Activated CD4-positive, CD25-positive, alpha-beta regulatory T cell (primary cell): ENCODE results near the gene AP3S2.
"Not testable (repeated sequence)": the region's sequence is repeated elsewhere in the genome, so short reads cannot be mapped to it uniquely, and the experiment has no call there.

Experiments
- DNase-seq, 4 experiments: peaks; one replicate each; lab custom pipeline; 2025; lab: John Stamatoyannopoulos, UW

The AP3S2 gene

DNA sequence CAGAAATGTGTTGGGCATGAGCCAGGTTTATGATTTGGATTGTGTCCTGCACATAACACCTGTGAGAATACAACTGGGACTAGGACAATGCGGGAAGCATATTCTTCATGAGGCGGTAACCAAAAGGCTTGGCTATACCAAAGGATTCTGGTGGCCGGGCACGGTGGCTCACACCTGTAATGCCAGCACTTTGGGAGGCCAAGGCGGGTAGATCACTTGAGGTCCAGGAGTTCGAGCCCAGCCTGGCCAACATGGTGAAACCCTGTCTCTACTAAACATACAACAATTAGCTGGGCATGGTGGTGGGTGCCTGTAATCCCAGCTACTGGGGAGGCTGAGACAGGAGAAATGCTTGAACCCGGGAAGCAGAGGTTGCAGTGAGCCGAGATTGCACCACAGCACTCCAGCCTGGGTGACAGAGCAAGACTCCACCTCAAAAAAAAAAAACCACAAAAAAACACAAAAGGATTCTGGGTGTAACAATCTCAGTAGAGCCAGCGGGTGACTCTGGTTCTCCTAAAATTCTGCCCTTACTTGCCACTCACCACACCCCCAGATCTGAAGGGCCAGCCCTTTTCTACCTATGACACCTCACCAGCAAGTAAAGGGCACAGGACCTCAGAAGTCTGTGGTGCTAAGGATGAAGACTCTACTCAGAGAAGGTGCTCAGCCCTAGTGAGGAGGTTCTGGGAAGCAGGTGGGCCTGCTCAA lies 59.2 kb downstream of the AP3S2 start:
- not testable (repeated sequence) for DNase-seq

DNA sequence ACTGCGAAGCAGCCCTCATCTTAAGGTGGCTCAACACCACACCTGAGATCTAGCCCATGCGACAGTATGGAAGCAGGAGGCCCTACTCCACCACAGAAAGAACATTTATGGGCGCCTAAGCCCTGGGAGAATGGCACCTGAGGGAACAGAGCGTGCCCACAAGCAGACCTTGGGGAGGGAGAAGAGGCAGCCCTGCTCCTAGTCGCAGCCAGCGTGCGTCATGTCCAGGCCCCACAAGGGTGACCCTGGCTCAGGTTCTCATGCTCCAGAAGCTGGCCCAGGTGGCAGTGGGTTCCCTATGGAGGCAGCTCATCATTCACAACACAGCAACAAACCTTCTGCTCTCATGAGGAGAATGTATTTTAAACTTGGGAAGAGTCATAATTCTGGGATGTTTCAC lies 59.8 kb downstream of the AP3S2 start:
- no peak for DNase-seq

DNA sequence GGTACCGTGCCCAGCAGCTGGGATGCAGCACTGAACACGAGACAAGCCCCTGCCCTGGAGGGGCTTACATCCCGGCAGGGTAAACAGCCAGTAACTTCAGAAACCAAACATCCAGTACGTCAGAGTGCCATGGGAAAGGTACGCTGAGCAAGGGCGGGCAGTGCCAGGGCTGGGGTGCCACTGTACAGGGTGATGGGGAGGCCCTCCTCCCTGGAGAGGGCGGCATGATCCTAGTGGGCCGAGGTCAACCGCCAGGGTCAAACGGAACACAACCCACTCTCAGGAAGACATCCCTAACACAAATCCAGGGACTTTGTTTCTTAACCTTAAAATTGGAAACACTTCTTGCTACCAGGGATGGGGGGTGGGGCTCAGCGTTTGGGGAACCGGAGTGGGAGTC lies 63.2 kb downstream of the AP3S2 start:
- no peak for DNase-seq

DNA sequence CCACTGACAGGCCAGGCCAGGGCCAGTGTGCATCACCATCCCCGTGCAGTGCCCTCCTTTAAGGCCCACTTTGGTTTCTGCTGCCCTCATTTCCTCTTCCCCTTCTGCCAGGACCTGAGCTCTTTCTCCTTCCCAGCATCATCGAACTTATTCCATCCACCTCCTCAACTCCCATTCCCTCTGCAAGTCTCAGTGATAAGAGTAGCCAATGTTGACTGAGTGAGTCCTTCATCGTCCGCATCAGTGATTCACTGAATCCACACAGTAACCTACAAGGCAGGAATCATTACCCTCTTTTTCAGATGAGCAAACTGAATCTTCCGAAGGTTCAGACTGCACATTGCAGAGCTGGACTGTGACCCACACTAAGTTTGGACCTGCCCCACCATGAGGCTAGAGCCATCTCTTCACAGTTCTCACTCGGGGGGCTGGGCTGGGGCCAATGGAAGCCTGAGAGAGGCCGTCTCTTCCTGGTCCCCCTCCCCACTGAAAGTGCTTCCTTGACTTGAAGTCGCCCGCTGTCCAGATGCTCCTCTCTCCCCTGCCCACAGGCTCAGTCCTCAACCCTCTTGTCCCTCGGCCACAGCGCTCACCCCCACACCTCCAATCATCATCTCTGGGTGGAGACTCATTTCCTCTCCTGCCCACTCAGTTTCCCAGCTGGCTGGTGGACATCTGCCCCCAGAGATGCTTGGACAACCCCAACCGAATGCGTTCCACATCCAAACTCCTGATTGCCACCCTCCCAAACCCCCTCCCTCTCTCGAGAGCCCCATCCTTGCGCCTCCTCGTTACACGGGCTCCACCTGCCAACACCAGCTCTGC lies 64.0 kb downstream of the AP3S2 start:
- no peak for DNase-seq

DNA sequence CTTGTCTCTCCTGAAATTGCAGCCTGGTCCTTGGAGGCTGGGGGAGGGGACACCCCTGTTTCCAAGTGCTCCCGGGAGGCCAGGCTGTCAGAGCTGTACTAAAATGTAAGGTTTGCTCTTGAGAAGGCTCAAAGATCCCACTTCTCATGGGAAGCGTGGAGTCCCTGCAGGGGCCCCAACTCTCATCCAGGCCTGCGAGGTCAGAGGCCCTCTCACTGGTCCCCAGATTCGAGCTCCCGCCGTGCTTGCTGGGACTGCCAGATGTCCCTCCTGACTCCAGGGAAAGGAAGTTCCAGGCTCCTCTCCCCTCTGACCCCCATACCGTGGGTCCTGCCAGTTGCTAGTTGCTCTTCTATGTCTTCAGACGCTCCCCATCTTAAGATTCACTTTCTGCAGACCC lies 64.6 kb downstream of the AP3S2 start:
- no peak for DNase-seq

DNA sequence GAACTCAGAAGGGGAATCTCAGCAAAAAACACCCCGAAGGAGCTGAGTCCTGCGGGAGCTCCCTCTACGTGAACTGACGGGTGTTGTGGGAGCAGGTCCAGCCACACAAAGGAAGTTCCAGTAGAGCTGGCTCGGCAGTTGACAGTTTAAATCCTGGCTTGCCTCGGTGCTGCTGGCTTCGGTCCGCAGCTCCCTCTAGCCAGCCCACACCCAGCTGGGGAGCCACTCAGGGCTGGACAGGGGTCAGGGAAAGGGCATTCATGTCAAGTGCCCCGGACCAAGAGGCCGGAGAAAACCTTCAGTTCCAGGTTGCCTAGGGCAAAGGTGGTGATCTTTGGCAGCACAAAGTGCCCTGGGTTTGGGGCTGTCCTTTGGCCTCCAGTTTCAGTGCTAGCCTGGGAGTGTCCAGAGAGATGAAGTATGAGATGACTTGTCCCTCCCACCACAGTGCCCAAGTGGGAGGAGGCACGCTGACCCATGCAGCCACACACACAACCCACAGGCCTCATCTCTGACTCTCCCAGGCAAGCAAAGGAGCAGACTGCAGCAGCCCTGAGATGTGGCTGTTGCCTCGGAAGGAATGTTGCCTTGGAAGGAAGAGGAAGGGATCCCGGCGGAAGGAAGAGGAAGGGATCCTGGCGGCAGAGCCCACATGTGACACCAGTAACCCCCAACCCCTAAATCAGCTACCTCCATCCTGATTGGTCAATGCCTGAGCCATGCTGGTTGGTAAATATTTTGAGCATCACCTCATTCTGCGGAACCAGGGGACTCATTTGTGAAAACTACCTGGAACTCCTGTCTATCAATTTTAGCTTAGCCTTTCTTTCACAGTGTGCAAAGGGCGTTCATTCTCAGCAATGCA lies 65.3 kb downstream of the AP3S2 start:
- DNase-seq, result no peak

DNA sequence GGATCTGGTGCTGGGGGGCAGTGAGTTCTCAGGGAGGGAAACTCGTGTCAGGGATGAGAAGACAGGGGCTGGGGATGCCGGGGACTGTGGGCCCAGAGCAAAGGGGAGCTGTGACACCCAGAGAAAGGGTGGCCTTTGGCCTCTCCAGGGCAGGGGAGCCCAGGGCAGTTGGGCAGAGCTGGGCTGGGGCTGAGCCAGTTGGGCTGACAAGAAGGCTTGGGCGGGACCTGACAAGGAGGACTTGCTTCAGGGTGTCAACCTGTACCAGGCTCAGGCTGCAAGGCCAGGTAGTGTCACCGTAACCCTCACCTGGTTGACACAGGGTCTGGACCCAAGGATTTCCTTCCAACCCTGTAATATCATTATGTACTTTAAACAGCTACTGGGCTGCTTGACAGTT lies 66.0 kb downstream of the AP3S2 start:
- no peak for DNase-seq

DNA sequence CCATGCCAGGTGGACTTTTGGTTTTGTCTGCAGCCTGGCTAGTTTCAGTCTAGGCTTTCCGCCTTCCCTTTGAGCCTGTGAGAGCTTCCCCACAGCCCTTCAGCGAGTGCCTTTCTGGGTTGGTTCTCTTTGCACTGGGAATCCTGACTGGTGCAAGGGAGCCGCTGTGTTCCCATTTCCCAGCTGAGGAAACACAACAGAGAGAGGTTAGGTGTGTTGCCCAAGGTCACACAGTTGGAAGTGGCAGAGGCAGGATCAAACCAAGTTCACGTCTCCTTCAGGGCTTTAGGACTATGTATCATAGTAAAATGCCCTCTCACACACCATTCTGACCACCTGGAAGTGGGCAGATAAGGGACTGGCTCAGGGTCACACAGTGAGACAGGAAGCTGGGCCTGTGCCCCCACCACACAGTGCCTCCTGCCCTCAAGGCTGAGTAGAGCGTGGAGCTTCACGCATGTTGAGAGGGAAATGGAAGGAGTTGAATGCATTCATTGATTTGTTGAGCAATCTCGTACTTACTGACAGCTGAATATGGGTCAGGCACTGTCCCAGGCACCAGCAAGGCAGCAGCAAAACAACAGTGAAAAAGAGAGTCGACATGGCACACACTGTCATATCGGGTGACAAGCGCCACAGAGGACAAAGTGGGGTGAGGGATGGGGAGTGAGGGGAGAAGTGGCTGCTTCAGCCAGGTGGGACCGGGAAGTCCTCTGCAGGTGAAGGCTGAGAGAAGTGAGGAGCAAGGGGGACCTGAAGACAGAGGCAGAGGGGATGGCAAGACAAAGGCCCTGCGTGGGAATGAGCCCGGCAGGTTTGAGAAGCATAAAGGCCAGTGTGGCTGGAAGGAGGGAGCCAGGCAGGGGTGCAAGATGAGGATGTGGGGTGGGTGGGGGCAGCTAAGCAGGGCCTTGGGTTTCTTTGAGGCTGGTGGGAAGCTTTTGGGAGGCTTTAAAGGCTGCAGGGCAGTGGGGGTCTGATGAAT lies 66.8 kb downstream of the AP3S2 start:
- no peak for DNase-seq

DNA sequence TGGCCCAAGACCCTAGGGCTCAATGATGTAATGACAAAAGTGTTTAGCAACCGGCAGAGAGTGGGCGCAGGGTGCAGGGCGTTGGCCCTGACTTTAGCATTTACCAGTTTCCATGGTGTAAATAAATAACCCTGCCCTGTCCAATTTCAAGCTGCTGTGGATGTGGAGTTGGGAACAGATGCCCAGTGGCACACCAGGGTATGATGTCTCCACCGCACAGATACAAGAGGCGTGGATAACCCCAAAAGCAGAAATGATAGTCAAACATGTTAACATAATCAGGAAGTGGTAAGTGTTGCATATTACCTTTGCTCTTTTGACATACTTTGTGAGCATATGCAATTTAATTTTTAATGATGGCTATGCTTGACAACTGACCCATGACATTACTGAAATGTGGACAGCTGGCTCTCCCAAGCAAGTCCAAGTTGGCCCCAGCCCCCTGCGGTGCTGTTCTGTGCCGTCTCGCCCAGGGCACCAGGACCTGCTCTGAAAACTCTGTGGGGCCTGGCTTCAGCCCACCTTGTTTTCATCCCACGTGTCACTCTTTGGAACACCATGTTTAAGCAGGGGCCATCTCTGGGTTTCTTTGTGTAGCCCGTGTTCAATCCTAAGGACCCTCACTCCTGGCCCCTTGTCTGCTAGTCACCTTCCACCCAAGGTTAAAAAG lies 68.4 kb downstream of the AP3S2 start:
- no peak for DNase-seq

DNA sequence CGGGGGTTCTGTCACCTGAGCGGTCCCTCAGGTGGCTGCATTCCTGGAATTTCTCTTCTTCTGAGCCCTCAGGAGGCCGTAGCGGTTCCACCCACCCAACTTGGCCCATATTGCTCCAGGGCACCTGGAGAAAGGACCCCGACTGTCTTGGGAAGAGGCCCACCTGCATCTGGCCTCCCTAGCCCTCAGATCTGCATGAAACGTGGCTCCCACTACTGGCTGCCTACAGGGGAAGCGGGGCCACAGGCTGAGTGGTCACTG lies 69.3 kb downstream of the AP3S2 start:
- no peak for DNase-seq

DNA sequence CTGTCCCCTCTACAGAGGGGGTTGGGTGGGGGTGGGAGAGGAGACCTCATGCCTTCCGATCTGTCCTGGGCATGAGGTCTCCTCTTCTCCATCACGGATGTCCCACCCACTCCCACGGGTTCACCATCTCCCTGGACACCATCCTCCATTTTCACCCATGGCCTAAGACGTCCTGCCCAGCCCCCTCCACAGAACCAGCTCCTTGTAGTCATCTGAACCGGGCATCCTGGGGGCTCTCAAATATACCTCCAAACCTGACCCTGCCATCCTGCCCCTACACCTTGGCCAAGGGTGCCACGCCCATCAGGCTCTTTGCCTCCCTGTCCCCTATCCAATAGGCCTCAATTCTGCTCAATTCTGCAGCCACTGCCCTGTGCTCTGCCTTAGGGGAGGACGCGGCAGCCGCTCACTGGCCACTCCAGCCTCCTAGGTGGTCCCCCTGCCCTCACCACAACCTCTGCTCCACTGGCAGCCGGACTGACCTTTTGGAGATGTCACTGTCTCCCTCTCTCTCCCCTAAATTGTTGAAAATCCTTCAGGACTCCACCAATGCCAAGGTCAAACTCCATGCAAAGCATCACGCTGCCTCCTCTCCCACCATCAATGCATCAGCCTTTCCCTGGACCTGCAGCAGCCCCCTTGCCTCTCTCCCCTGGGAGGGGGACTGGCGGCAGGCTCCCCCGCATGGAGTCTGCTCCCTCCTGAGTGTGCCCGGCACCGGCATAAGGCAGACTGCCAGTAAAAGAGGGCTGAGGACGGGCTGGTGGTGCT lies 69.8 kb downstream of the AP3S2 start:
- no peak for DNase-seq

DNA sequence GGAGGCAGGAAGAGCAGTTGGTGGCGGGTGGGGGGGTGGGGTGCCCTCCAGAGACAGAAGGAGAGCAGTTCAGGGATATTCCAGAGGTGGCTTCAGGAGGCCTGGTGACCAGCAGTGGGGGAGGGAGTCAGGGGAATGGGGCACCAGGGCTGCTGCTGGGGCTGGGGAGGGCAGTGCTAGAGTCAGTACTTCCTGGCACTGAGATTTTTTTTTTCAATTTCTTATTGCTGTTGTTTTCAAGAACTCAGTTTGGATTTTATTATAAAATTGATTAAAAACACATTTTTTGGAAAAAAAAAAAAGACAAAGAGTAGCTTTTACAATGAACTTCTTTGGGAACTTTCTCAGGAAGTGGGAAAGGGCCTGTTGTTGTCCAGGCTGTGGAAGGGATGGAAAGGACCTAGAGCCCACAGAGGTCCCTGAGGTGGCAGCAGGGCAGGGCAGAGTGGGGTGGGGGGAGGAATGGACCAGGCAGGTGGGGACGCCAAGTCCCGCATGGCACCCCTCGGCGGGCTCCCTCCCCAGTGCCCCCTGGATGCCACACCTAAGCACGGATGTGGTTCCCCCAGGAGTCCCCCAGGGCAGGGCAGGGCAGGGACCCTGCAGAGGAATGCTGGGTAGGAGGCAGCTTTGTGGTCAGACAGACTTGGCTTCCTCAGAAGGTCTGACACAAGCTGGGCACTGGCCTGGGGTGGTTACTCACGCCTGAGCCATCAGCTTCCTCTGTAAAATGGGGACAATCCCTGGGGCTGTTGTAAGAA lies 70.7 kb downstream of the AP3S2 start:
- DNase-seq, result no peak

DNA sequence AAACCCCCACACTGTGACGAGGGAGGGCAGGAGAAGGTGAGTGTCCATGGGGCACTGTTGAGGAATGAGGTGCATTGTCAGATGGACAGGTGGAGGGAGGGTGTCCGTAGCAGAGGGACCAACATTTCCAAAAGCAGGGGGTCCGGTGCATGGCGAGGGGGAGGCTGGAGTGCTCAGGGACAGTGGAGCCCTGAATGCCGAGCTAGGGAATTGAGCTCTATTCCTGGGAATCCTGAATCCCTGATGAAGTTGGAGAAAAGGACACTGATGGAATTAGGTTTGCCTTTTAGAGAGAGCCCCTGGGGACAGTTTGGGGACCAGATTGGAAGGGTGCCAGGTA lies 71.2 kb downstream of the AP3S2 start:
- no peak for DNase-seq

DNA sequence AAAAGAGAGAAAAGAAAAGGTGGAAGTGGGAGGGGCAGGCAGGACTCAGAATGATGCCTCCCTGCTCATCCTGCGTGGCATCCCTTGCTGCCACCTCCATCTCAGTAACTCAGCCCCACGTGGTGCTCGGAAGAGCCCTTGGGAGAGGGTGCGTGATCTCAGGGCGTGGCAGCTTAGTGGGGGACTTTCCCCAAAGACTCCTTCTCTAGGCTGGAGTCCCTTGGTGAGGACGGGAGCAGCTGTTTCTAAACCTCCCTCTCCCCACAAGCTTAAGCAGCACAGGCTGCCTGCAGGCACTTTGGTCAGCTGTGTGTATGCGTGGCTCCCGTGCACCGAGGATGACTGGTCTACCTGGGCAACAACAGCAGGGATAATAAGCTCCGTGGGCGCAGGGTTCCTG lies 71.8 kb downstream of the AP3S2 start:
- no peak for DNase-seq

DNA sequence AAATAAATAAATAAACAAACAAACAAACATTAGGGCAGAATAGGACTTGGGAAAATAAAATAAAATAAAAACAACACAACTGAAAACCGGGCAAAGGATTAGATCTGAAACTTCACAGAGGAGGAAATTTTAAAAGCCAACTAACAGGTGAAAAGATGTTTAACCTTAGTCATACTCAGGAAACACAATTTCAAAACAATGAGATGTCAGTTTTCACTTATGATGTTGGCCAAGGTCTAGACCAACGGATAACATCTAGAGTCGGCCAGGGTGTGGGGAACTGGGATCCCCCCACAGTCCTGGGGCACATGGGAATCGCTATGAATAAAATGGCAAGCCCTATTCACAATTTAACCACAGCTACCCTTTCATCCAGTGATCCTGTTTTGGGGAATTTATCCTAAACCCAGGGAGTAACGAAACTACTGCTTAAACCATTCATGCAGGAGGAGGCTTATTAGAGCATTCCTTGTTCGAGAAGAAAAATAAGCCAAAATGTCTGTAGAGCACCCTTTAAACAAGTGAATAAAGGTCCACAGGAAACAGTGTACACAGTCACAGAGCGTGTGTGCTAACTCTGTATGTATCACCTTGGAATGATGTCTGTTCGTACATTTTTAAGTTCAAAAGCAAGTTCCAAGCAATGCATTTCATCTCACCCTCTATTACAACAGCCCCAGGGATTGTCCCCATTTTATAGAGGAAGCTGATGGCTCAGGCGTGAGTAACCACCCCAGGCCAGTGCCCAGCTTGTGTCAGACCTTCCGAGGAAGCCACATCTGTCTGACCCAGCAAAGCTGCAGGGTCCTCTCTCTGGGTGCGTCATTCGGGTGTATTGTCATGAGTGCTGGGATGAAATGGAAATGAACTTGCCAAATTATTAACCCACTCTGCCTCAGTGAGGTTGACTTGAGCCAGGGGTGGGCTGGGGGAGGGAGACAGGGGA lies 72.9 kb downstream of the AP3S2 start:
- DNase-seq, result no peak

DNA sequence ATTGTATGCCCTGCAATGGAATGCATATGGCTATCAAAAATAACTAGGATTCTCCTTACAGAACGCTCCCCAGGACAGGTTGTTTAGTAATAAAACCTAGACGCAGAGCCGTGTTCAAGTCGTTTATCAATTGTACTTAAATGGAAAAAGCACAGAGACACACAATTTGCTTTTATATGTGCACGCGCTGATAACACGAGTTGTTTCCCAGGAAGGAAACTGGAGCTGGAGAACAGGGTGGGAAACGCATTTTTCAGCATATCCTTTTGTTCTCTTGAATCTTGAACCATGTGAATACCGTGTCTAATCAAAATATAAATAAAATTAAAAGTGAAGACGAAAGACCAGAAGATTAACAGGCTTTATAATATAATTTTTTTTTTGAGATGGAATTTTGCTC lies 75.5 kb downstream of the AP3S2 start:
- no peak for DNase-seq

DNA sequence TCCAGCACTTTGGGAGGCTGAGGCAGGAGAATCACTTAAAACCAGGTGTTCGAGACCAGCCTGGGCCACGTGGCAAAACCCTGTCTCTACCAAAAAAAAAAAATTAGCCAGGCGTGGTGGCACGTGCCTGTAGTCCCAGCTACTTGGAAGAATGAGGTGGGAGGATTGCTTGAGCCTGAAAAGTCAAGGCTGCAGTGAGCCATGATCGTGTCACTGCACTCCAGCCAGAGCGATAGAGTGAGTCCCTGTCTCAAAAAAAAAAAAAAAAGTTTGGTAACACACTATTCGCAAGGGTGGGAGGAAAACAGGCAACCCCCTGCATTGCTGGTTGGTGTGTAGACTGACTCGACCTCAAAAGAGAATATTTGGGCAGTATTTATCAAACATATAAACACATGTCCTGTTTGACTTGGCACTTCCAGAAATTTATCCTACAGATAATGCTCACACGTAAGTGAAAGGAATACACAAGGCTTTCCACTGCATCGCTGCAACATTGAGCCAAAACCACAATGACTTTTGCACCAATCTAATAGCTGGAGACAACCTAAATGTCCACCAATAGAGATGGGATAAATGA lies 76.0 kb downstream of the AP3S2 start:
- DNase-seq, result no peak

DNA sequence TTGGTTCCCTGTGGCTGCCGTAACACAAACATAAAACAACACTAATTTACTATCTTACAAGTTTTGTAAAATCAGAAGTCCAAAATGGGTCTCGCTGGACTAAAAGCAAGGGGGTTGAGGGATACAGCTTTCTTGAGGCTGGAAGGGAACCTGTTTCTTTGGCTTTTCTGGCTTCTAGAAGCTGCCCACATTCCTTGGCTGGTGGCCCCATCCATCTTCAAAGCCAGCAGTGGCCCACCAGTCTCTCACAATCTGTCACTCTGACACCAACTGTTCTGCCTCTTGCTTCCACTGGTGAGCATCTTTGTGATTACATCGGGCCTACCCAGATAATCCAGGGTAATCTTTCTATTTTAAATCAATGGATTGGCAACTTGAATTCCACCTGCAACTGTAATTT lies 78.0 kb downstream of the AP3S2 start:
- DNase-seq, result no peak
